NB4 (cell line): Measurements from ENCODE around the gene EXOC3.
A peak's percentile ranks its signal among the peaks of the same experiment; 100 is the strongest.
"Not testable (repeated sequence)": the region's sequence is repeated elsewhere in the genome, so short reads cannot be mapped to it uniquely, and the experiment has no call there.

Source experiments
- DNase-seq: peaks from one replicate; pipeline ENCODE4 v3.0.0; 2010; ENCODE audit warnings: low read depth
- H3K4me3 ChIP-seq: one replicate; pipeline ENCODE4 v1.5.1; 2011; ENCODE audit warnings: mild to moderate bottlenecking, low read depth, low read length, moderate library complexity
- CTCF ChIP-seq: IDR thresholded peaks from one replicate; pipeline ENCODE4 v1.5.1; 2012; ENCODE audit warnings: low read depth, low read length
- MAX ChIP-seq: IDR thresholded peaks from 2 replicates; pipeline ENCODE4 v1.6.1; 2011; ENCODE audit warnings: low read depth, low read length
- MYC ChIP-seq: IDR thresholded peaks from 2 replicates; pipeline ENCODE4 v1.6.1; 2011; ENCODE audit warnings: low read depth, low read length
- POLR2A ChIP-seq: IDR thresholded peaks from 2 replicates; pipeline ENCODE4 v1.6.1; 2011; ENCODE audit warnings: mild to moderate bottlenecking; ENCODE audit not compliant: insufficient read length; ENCODE audit errors: extremely low read depth

EXOC3 gene

GRCh38 chr5:398475-399295, 44.3 kb upstream of the EXOC3 start:
- DNase-seq: peak; percentile 70
- peak overlapping the region; percentile 47 for H3K4me3 ChIP-seq
- TF ChIP-seq CTCF (peak; percentile 5), POLR2A (peak; percentile 18), MYC (peak; percentile 17; the same call in 1 of the 2 replicates), MAX (peak; percentile 34; the same call in 1 of the 2 replicates)

- peak overlapping the region; percentile 47 for H3K4me3 ChIP-seq
- TF ChIP-seq MAX (peak; percentile 88), CTCF (peak; percentile 8), POLR2A (peak; percentile 82), MYC (peak; percentile 96)
- peak; percentile 100 for DNase-seq
These were observed 43.4 kb upstream of the EXOC3 start for GRCh38 chr5:399296-400281.

GRCh38 chr5:400282-401145, 42.5 kb upstream of the EXOC3 start:
- peak; percentile 48 for DNase-seq
- H3K4me3 ChIP-seq: peak overlapping the region; percentile 25
- TF ChIP-seq MAX: no peak
- no peak for TF ChIP-seq MYC
- TF ChIP-seq POLR2A: no peak
- no peak for TF ChIP-seq CTCF

- DNase-seq: peak; percentile 12
- no peak overlapping the region for H3K4me3 ChIP-seq
- no peak for TF ChIP-seq MAX
- TF ChIP-seq CTCF: no peak
- TF ChIP-seq MYC: no peak
- TF ChIP-seq POLR2A: no peak
These were observed 41.6 kb upstream of the EXOC3 start for GRCh38 chr5:401146-402034.

- not testable (repeated sequence) for DNase-seq, H3K4me3 ChIP-seq
These were observed 40.8 kb upstream of the EXOC3 start for GRCh38 chr5:402219-402614.
